GM06990 (cell line): ENCODE measurements around the gene DNAAF5.

Source experiments
- DNase-seq: peaks from one replicate; pipeline ENCODE4 v3.0.0-alpha.2; 2011; ENCODE audit not compliant: insufficient read length; ENCODE audit errors: extremely low read depth
- H3K27me3 ChIP-seq: replicated peaks from 2 replicates; pipeline ENCODE4 v1.6.0; 2011; ENCODE audit warnings: low read length; ENCODE audit not compliant: control insufficient read depth, insufficient read depth
- H3K36me3 ChIP-seq: 2 replicates; pipeline ENCODE4 v1.5.1; 2011; ENCODE audit warnings: low read length; ENCODE audit not compliant: control insufficient read depth, insufficient read depth
- H3K4me3 ChIP-seq: replicated peaks from 2 replicates; pipeline ENCODE4 v1.5.1; 2011; ENCODE audit warnings: low read depth, mild to moderate bottlenecking, control low read depth, low read length
- CTCF ChIP-seq: IDR thresholded peaks from 2 replicates; pipeline ENCODE4 v1.5.1; 2011; ENCODE audit warnings: low read length, control low read depth, mild to moderate bottlenecking, inconsistent platforms; ENCODE audit not compliant: insufficient read depth, poor library complexity, severe bottlenecking

DNAAF5 gene

GRCh38 chr7:771234-772004, 44.9 kb downstream of the DNAAF5 start:
- no peak for TF ChIP-seq CTCF
- no peaks in the 10 kb centered on the region for H3K27me3 ChIP-seq
- no peak overlapping the region for H3K4me3 ChIP-seq
- peaks cover 6% of the 10 kb centered on the region for H3K36me3 ChIP-seq
- DNase-seq: no peak

- H3K27me3 ChIP-seq: no peaks in the 10 kb centered on the region
- H3K36me3 ChIP-seq: peaks cover 6% of the 10 kb centered on the region
- no peak for TF ChIP-seq CTCF
- DNase-seq: no peak
- H3K4me3 ChIP-seq: no peak overlapping the region
Measured at GRCh38 chr7:772005-772294, 45.5 kb downstream of the DNAAF5 start.

GRCh38 chr7:772392-772791, 45.9 kb downstream of the DNAAF5 start:
- no peak for TF ChIP-seq CTCF
- peaks cover 6% of the 10 kb centered on the region for H3K36me3 ChIP-seq
- H3K4me3 ChIP-seq: no peak overlapping the region
- H3K27me3 ChIP-seq: no peaks in the 10 kb centered on the region
- DNase-seq: no peak

GRCh38 chr7:772861-773621, 46.5 kb downstream of the DNAAF5 start:
- DNase-seq: no peak
- Histone ChIP-seq H3K36me3 (peaks cover 2% of the 10 kb centered on the region), H3K27me3 (no peaks in the 10 kb centered on the region), H3K4me3 (no peak overlapping the region)
- TF ChIP-seq CTCF: no peak

GRCh38 chr7:773622-773915, 47.1 kb downstream of the DNAAF5 start:
- no peaks in the 10 kb centered on the region for H3K27me3 ChIP-seq
- DNase-seq: no peak
- H3K36me3 ChIP-seq: peaks cover under 1% of the 10 kb centered on the region; the same call in 1 of the 2 replicates
- H3K4me3 ChIP-seq: no peak overlapping the region
- TF ChIP-seq CTCF: no peak
